ENCODE data around the gene SSR3. TPM values are rescaled to one million over a fixed set of nuclear protein-coding genes. Genes with fewer than 3 reads are reported as not detected.

The SSR3 gene
- total and polyA plus RNA-seq, 9 of the 15 experiments (the other 6 are each of a cell fraction or from before 2014, with no cell fraction given): 104 to 464 (median 307) TPM

DNA sequence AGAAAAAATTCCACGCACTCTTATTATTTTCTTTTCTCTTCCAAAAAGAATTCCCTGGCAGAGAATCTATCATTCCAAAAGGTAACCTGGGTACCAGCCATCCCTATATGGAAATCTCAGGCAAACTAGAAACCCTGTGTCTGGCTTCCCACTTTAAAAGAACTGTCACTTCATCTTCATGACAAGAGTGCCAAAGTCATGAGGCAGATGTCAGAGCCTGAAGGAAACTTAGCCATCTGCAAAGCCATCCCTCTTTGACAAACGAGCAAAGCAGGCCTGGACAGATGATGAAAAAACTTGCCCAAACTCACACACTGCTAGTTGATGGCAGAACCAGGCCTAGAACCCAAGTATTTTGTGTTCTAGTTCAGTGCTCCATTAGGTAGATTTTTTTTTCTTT, 15.9 kb downstream of the SSR3 start:
- H3K27ac ChIP-seq (ENCODE audit: extremely low read depth, low read depth, low read length): no peak overlapping the region
- no peaks in the 10 kb centered on the region for H3K79me2 ChIP-seq (ENCODE audit: control insufficient read depth, insufficient read depth, low read length)
- no peak overlapping the region for H2AFZ ChIP-seq (ENCODE audit: low read depth, low read length)
- POLR2A ChIA-PET: interaction anchor here (0.7 to 1.0 kb wide), 2 partner anchors 9 to 10 kb away, joined by 3 read pairs; no protein-coding TSS in a partner anchor
- no peak overlapping the region for H3K4me2 ChIP-seq (ENCODE audit: insufficient read depth, low read length)
- no peaks in the 10 kb centered on the region for H3K9me3 ChIP-seq (replicated peaks; ENCODE audit: control insufficient read depth, insufficient read depth, low read depth, low read length)
- H4K20me1 ChIP-seq (replicated peaks; ENCODE audit: control insufficient read depth, insufficient read depth, low read length): 0 out of 2 replicates have a peak, but pooled peaks cover 5% of the 10 kb centered on the region
- DNase-seq (ENCODE audit: extremely low read depth in 1 of 4, low spot score in 3 of 4): no peak
- TF ChIP-seq, protein P1, sequence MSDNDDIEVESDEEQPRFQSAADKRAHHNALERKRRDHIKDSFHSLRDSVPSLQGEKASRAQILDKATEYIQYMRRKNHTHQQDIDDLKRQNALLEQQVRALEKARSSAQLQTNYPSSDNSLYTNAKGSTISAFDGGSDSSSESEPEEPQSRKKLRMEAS (CRISPR knock-in tag; IDR thresholded peaks at IDR 0.05): no peak
- TF ChIP-seq HNRNPL (IDR thresholded peaks at IDR 0.05; ENCODE audit: low read depth, low read length) (no peak), RB1 (IDR thresholded peaks at IDR 0.05; ENCODE audit: low read depth) (no peak), POU5F1 (IDR thresholded peaks at IDR 0.05; ENCODE audit: borderline replicate concordance, low read depth, low read length, partially characterized antibody) (no peak), NR3C1 (CRISPR knock-in tag; IDR thresholded peaks at IDR 0.05) (no peak), FOXK1 (CRISPR knock-in tag; IDR thresholded peaks at IDR 0.05; ENCODE audit: borderline replicate concordance) (no peak), PML (IDR thresholded peaks at IDR 0.05; ENCODE audit: low read length) (0 out of 2 replicates have a peak, but pooled peaks have one; percentile 33)
- TF ChIP-seq, protein P2, sequence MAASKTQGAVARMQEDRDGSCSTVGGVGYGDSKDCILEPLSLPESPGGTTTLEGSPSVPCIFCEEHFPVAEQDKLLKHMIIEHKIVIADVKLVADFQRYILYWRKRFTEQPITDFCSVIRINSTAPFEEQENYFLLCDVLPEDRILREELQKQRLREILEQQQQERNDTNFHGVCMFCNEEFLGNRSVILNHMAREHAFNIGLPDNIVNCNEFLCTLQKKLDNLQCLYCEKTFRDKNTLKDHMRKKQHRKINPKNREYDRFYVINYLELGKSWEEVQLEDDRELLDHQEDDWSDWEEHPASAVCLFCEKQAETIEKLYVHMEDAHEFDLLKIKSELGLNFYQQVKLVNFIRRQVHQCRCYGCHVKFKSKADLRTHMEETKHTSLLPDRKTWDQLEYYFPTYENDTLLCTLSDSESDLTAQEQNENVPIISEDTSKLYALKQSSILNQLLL (CRISPR knock-in tag; IDR thresholded peaks at IDR 0.05; ENCODE audit: borderline replicate concordance): no peak
- ATAC-seq: no peak
- H3K9me1 ChIP-seq (ENCODE audit: control insufficient read depth, insufficient read depth, low read length): no peaks in the 10 kb centered on the region
- CTCF ChIA-PET (ENCODE audit: low intra/inter-chr PET ratio): no interaction called here
- no TSS peak for BruUV-seq (replicated peaks)
- FAIRE-seq: no peak
- 63% methylated on average over 2 of the region's 2 CpGs for WGBS (ENCODE audit: insufficient coverage, low coverage, missing lambda C conversion rate)
- H3K27me3 ChIP-seq (ENCODE audit: control insufficient read depth in 2 of 2, insufficient read depth in 2 of 2, low read length in 2 of 2): no peaks in the 10 kb centered on the region
- in situ Hi-C loops (cut with MboI): loop anchor here (25.0 kb wide), 1 partner anchor 598 kb away; no protein-coding TSS in a partner anchor
- no peak overlapping the region for H3K4me3 ChIP-seq
- no peak overlapping the region for H3K9ac ChIP-seq (ENCODE audit: insufficient read depth in 1 of 2, low read depth in 2 of 2, low read length in 2 of 2)
- H3K36me3 ChIP-seq (ENCODE audit: control insufficient read depth, insufficient read depth, low read length): peaks cover 62% of the 10 kb centered on the region
- no peaks in the 10 kb centered on the region; a peak in 1 of 5 replicates for H3K4me1 ChIP-seq (replicated peaks in 1 of 2; ENCODE audit: control insufficient read depth in 2 of 2, insufficient read depth in 2 of 2, low read length in 2 of 2)
- intact Hi-C loops (cut with micrococcal nuclease): loop anchor here (5.0 kb wide), 2 partner anchors 543 to 598 kb away; no protein-coding TSS in a partner anchor
